WTC11 (cell line): Measurements from ENCODE around the gene CEP152. TPM values are rescaled to one million over a fixed set of nuclear protein-coding genes. Genes with fewer than 3 reads are reported as not detected.

Source experiments
- ATAC-seq: fragments of 200-7000 bp; cut with Tn5 transposase; 2 replicates; pipeline ENCODE4 v1.10.0; 2021; ENCODE audit warnings: mild to moderate bottlenecking, moderate library complexity
- CTCF ChIA-PET: fragments of 300-600 bp; sonication (Branson Sonifier 250); formaldehyde crosslinking; loops from one replicate; lab custom pipeline; 2021; ENCODE audit warnings: antibody characterized with exemption; lab: Charles Lee
- POLR2A ChIA-PET: fragments of 350-600 bp; sonication (Branson Sonifier 250); formaldehyde crosslinking; loops from one replicate; lab custom pipeline; 2021; ENCODE audit warnings: antibody characterized with exemption; lab: Charles Lee
- DNase-seq: peaks from one replicate; pipeline ENCODE4 v3.0.0; 2021; ENCODE audit warnings: low spot score
- H3K27ac Mint-ChIP-seq: 2 replicates; pipeline ENCODE4 v1.8.0; 2021; ENCODE audit warnings: mixed read lengths
- H3K27me3 Mint-ChIP-seq: 2 replicates; pipeline ENCODE4 v1.8.0; 2021; ENCODE audit warnings: low read depth, mild to moderate bottlenecking, moderate library complexity, mixed read lengths
- H3K36me3 Mint-ChIP-seq: 2 replicates; pipeline ENCODE4 v1.8.0; 2021; ENCODE audit warnings: mixed read lengths
- H3K4me1 Mint-ChIP-seq: 2 replicates; pipeline ENCODE4 v1.8.0; 2022; ENCODE audit warnings: mixed read lengths
- H3K4me3 Mint-ChIP-seq: 2 replicates; pipeline ENCODE4 v1.8.0; 2021; ENCODE audit warnings: mild to moderate bottlenecking, moderate library complexity, mixed read lengths
- H3K9me3 Mint-ChIP-seq: 2 replicates; pipeline ENCODE4 v1.8.0; 2021; ENCODE audit warnings: mixed read lengths
- ATF1 ChIP-seq: sonication (generic); formaldehyde crosslinking; IDR thresholded peaks from 2 replicates; pipeline ENCODE4 v1.8.1; 2023; ENCODE audit warnings: mild to moderate bottlenecking, moderate library complexity, missing genetic modification reagents
- ATF3 ChIP-seq: sonication (generic); formaldehyde crosslinking; conservative IDR thresholded peaks from 2 replicates; pipeline ENCODE4 v1.8.1; 2022; ENCODE audit warnings: mild to moderate bottlenecking, missing genetic modification reagents
- E2F1 ChIP-seq: sonication (generic); formaldehyde crosslinking; IDR thresholded peaks from 2 replicates; pipeline ENCODE4 v1.8.0; 2022; ENCODE audit warnings: mild to moderate bottlenecking, missing genetic modification reagents
- GABPB1 ChIP-seq: sonication (generic); formaldehyde crosslinking; IDR thresholded peaks from 2 replicates; pipeline ENCODE4 v1.8.1; 2023; ENCODE audit warnings: mild to moderate bottlenecking, missing genetic modification reagents
- KAT7 ChIP-seq: sonication (generic); formaldehyde crosslinking; IDR thresholded peaks from 2 replicates; pipeline ENCODE4 v1.8.1; 2023; ENCODE audit warnings: missing genetic modification reagents, mild to moderate bottlenecking, borderline replicate concordance
- NFE2L1 ChIP-seq: sonication (generic); formaldehyde crosslinking; IDR thresholded peaks from 2 replicates; pipeline ENCODE4 v1.8.1; 2023; ENCODE audit warnings: missing genetic modification reagents
- NR2C2 ChIP-seq: sonication (generic); formaldehyde crosslinking; IDR thresholded peaks from 2 replicates; pipeline ENCODE4 v1.8.0; 2022; ENCODE audit warnings: mild to moderate bottlenecking, missing genetic modification reagents
- OVOL2 ChIP-seq: fragments of 250-450 bp; sonication (Bioruptor Pico); IDR thresholded peaks from 2 replicates; pipeline ENCODE4 v1.9.0; 2021; ENCODE audit warnings: mild to moderate bottlenecking, borderline replicate concordance
- PREB ChIP-seq: sonication (generic); formaldehyde crosslinking; IDR thresholded peaks from 2 replicates; pipeline ENCODE4 v1.8.1; 2022; ENCODE audit warnings: mild to moderate bottlenecking, missing genetic modification reagents, moderate library complexity, borderline replicate concordance
- RELA ChIP-seq: sonication (generic); formaldehyde crosslinking; IDR thresholded peaks from 2 replicates; pipeline ENCODE4 v1.8.1; 2022; ENCODE audit warnings: missing genetic modification reagents, mild to moderate bottlenecking, borderline replicate concordance
- SMAD3 ChIP-seq: sonication (generic); formaldehyde crosslinking; IDR thresholded peaks from 2 replicates; pipeline ENCODE4 v1.8.0; 2022; ENCODE audit warnings: missing genetic modification reagents, mild to moderate bottlenecking, borderline replicate concordance
- USF1 ChIP-seq: sonication (generic); formaldehyde crosslinking; IDR thresholded peaks from 2 replicates; pipeline ENCODE4 v1.8.0; 2022; ENCODE audit warnings: mild to moderate bottlenecking, missing genetic modification reagents
- ZMAT4 ChIP-seq: fragments of 250-450 bp; sonication (Bioruptor Pico); IDR thresholded peaks from 2 replicates; pipeline ENCODE4 v1.9.0; 2021; ENCODE audit warnings: mild to moderate bottlenecking
- ZNF121 ChIP-seq: sonication (generic); formaldehyde crosslinking; IDR thresholded peaks from 2 replicates; pipeline ENCODE4 v1.8.0; 2023; ENCODE audit warnings: missing genetic modification reagents
- ZNF263 ChIP-seq: sonication (generic); formaldehyde crosslinking; IDR thresholded peaks from 2 replicates; pipeline ENCODE4 v1.8.1; 2022; ENCODE audit warnings: low read depth, mild to moderate bottlenecking, moderate library complexity, missing genetic modification reagents
- ZNF425 ChIP-seq: fragments of 250-450 bp; sonication (Bioruptor Pico); conservative IDR thresholded peaks from 2 replicates; pipeline ENCODE4 v1.9.0; 2021; ENCODE audit warnings: mild to moderate bottlenecking
- ZNF671 ChIP-seq: fragments of 250-450 bp; sonication (Bioruptor Pico); IDR thresholded peaks from 2 replicates; pipeline ENCODE4 v1.8.0; 2021; ENCODE audit warnings: mild to moderate bottlenecking
- total RNA-seq: library from RNA; stranded (reverse); gene quantifications from 3 replicates; pipeline ENCODE4 v1.2.3, GENCODE V29; 2021
- TF ChIP-seq, protein P1 (sequence below): fragments of 250-450 bp; sonication (Bioruptor Pico); IDR thresholded peaks from 2 replicates; pipeline ENCODE4 v1.8.0; 2021; ENCODE audit warnings: mild to moderate bottlenecking
- TF ChIP-seq, protein P2 (sequence below): fragments of 250-450 bp; sonication (Bioruptor Pico); IDR thresholded peaks from 2 replicates; pipeline ENCODE4 v1.9.0; 2021; ENCODE audit warnings: mild to moderate bottlenecking, borderline replicate concordance
- TF ChIP-seq, protein P3 (sequence below): sonication (generic); formaldehyde crosslinking; IDR thresholded peaks from 2 replicates; pipeline ENCODE4 v1.8.1; 2023; ENCODE audit warnings: mild to moderate bottlenecking, missing genetic modification reagents, moderate library complexity
- TF ChIP-seq, protein P4 (sequence below): fragments of 200-600 bp; IDR thresholded peaks from 2 replicates; pipeline ENCODE4 v1.8.0; 2022; ENCODE audit warnings: antibody characterized with exemption

Gene CEP152
- total RNA-seq, 1 experiment from 2014 or later = 16.7 TPM

GRCh38 chr15:48751595-48751994 lies 59.3 kb downstream of the CEP152 start:
- ATAC-seq = no peak
- Mint-ChIP-seq H3K4me3 (no peak overlapping the region), H3K27me3 (no peaks in the 10 kb centered on the region), H3K36me3 (peaks cover 16% of the 10 kb centered on the region), H3K27ac (no peak overlapping the region), H3K4me1 (peaks cover 8% of the 10 kb centered on the region), H3K9me3 (no peaks in the 10 kb centered on the region)
- DNase-seq = no peak
- TF ChIP-seq, protein P1, sequence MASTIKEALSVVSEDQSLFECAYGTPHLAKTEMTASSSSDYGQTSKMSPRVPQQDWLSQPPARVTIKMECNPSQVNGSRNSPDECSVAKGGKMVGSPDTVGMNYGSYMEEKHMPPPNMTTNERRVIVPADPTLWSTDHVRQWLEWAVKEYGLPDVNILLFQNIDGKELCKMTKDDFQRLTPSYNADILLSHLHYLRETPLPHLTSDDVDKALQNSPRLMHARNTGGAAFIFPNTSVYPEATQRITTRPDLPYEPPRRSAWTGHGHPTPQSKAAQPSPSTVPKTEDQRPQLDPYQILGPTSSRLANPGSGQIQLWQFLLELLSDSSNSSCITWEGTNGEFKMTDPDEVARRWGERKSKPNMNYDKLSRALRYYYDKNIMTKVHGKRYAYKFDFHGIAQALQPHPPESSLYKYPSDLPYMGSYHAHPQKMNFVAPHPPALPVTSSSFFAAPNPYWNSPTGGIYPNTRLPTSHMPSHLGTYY = no peak
- TF ChIP-seq, protein P2, sequence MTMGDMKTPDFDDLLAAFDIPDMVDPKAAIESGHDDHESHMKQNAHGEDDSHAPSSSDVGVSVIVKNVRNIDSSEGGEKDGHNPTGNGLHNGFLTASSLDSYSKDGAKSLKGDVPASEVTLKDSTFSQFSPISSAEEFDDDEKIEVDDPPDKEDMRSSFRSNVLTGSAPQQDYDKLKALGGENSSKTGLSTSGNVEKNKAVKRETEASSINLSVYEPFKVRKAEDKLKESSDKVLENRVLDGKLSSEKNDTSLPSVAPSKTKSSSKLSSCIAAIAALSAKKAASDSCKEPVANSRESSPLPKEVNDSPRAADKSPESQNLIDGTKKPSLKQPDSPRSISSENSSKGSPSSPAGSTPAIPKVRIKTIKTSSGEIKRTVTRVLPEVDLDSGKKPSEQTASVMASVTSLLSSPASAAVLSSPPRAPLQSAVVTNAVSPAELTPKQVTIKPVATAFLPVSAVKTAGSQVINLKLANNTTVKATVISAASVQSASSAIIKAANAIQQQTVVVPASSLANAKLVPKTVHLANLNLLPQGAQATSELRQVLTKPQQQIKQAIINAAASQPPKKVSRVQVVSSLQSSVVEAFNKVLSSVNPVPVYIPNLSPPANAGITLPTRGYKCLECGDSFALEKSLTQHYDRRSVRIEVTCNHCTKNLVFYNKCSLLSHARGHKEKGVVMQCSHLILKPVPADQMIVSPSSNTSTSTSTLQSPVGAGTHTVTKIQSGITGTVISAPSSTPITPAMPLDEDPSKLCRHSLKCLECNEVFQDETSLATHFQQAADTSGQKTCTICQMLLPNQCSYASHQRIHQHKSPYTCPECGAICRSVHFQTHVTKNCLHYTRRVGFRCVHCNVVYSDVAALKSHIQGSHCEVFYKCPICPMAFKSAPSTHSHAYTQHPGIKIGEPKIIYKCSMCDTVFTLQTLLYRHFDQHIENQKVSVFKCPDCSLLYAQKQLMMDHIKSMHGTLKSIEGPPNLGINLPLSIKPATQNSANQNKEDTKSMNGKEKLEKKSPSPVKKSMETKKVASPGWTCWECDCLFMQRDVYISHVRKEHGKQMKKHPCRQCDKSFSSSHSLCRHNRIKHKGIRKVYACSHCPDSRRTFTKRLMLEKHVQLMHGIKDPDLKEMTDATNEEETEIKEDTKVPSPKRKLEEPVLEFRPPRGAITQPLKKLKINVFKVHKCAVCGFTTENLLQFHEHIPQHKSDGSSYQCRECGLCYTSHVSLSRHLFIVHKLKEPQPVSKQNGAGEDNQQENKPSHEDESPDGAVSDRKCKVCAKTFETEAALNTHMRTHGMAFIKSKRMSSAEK (CRISPR knock-in tag) = no peak
- TF ChIP-seq RELA (CRISPR knock-in tag) (no peak), USF1 (CRISPR knock-in tag) (no peak), ZNF425 (CRISPR knock-in tag) (no peak), NR2C2 (CRISPR knock-in tag) (no peak), KAT7 (CRISPR knock-in tag) (no peak), PREB (CRISPR knock-in tag) (no peak), GABPB1 (CRISPR knock-in tag) (no peak), ZMAT4 (no peak), E2F1 (CRISPR knock-in tag) (no peak)
- TF ChIP-seq, all 79 proteins: peak for 0
- CTCF ChIA-PET = no interaction called here
- POLR2A ChIA-PET = no interaction called here

GRCh38 chr15:48748535-48748934 lies 62.3 kb downstream of the CEP152 start:
- H3K27ac Mint-ChIP-seq = no peak overlapping the region
- H3K9me3 Mint-ChIP-seq = no peaks in the 10 kb centered on the region
- ChIA-PET POLR2A (no interaction called here), CTCF (no interaction called here)
- no peaks in the 10 kb centered on the region for H3K27me3 Mint-ChIP-seq
- no peak overlapping the region for H3K4me3 Mint-ChIP-seq
- H3K4me1 Mint-ChIP-seq = peaks cover 9% of the 10 kb centered on the region
- H3K36me3 Mint-ChIP-seq = peaks cover 7% of the 10 kb centered on the region
- ATAC-seq (no peak), DNase-seq (no peak)
- no peak for TF ChIP-seq ATF3
- TF ChIP-seq, protein P3, sequence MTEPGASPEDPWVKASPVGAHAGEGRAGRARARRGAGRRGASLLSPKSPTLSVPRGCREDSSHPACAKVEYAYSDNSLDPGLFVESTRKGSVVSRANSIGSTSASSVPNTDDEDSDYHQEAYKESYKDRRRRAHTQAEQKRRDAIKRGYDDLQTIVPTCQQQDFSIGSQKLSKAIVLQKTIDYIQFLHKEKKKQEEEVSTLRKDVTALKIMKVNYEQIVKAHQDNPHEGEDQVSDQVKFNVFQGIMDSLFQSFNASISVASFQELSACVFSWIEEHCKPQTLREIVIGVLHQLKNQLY (CRISPR knock-in tag) = no peak
- TF ChIP-seq ZNF263 = no peak
- no peak for TF ChIP-seq ATF1 (CRISPR knock-in tag)
- TF ChIP-seq NFE2L1 (CRISPR knock-in tag) = no peak
- no peak for TF ChIP-seq ZNF671 (CRISPR knock-in tag)
- TF ChIP-seq ZNF121 (CRISPR knock-in tag) = no peak
- no peak for TF ChIP-seq OVOL2 (CRISPR knock-in tag)
- TF ChIP-seq, protein P4, sequence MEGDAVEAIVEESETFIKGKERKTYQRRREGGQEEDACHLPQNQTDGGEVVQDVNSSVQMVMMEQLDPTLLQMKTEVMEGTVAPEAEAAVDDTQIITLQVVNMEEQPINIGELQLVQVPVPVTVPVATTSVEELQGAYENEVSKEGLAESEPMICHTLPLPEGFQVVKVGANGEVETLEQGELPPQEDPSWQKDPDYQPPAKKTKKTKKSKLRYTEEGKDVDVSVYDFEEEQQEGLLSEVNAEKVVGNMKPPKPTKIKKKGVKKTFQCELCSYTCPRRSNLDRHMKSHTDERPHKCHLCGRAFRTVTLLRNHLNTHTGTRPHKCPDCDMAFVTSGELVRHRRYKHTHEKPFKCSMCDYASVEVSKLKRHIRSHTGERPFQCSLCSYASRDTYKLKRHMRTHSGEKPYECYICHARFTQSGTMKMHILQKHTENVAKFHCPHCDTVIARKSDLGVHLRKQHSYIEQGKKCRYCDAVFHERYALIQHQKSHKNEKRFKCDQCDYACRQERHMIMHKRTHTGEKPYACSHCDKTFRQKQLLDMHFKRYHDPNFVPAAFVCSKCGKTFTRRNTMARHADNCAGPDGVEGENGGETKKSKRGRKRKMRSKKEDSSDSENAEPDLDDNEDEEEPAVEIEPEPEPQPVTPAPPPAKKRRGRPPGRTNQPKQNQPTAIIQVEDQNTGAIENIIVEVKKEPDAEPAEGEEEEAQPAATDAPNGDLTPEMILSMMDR = no peak
- TF ChIP-seq SMAD3 = no peak
